Stimulated activated CD4-positive, alpha-beta T cell treated with anti-CD3 and anti-CD28 coated beads, TNF-alpha, amount 100 ng/mL, for 24 hours (primary cell): Measurements from ENCODE around the gene GSG1L.
A peak's percentile ranks its signal among the peaks of the same experiment; 100 is the strongest.
"Not testable (repeated sequence)": the region's sequence is repeated elsewhere in the genome, so short reads cannot be mapped to it uniquely, and the experiment has no call there.

ENCODE experiments used
- DNase-seq, 3 experiments: peaks; one replicate each; pipeline ENCODE4 v3.0.0-alpha.2; 2020; ENCODE audit warnings: low read depth in 3 of 3

Gene GSG1L

DNA sequence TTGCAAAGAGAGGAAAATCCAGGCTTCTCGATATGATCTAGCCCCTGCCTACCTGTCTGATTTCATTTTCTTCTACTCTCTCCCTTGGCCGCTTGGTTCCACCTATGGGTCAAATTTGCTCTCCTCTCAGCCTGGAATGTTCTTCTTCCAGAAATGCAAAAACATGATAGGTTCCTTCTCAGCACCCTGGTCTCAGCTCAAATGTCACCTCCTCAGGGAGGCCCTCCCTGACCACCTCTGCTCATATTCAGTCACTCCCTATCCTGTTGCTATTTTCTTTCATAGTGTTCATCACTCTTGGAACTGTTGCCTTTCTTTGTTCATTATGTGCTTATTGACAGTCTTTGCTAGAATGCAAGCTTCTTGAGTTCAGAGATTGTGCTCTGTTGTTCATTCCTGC, 305.0 kb downstream of the GSG1L start:
- no peak for DNase-seq

GRCh38 chr16:27756206-27756970, 307.1 kb downstream of the GSG1L start:
- DNase-seq = no peak

DNA sequence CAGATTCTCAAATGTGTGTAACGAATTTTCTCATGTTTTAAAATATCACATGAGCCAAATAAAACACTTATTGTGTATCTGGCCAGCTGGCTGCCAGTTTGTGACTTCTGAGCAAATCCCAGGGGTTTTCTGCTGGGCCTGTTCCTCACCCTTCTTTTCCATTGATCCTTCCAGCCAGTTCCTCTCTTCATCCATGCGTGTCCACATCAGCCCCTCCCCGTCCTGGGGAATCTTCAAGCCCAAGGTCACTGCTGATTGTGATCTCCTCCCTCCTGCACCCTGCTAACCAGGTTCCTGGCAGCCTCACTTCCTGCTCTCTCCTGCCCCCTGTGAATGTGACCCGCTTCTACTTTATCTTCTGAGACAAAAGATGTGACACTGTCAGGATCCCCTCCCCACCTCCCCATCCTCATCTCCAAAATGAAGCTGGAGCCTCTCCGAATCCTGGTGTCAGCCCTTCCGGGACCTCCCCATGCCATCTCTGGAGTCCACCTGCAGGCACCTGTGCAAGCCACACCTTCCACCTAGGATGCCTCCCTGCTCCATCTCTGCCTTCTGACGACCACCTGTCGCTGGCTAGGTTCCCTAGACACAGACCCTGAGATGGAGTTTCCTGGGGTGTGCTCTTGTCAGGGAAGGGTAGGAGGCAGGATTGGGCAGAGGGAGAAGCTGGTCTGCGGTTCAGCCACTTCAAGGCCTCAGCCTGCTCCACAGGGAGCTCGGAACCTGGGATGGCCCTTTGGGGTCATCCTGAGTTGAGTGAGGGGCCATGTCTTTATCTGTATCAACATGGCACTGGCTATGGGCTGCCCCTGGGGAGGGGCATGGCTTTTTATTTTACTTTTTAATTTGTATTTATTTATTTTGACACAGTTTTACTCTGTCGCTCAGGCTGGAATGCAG, 308.5 kb downstream of the GSG1L start:
- DNase-seq = no peak

- DNase-seq = no peak
Measured at GRCh38 chr16:27753563-27753962, 310.0 kb downstream of the GSG1L start.

GRCh38 chr16:27752241-27752640, 311.3 kb downstream of the GSG1L start:
- DNase-seq = no peak

- DNase-seq = no peak
Measured at GRCh38 chr16:27751676-27752075, 311.8 kb downstream of the GSG1L start.

DNA sequence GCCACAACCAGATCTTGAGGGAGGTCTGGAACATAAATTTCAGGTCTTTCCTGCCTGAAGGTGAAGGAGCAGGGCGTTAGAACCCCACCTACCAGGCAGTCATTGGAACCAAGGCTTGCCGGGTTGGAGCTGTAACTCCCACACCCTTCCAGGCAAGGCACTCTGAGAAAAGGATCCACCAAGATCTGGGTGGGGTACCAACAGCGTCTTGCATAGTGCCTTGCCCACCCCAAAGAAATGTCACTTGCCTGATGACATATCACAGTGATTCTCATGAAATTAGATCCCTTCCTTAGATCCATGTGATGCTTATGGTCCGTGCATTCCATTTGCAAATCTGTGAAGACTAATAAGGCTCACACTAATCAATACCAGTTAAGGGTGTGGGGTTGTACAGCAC, 312.3 kb downstream of the GSG1L start:
- no peak for DNase-seq

DNA sequence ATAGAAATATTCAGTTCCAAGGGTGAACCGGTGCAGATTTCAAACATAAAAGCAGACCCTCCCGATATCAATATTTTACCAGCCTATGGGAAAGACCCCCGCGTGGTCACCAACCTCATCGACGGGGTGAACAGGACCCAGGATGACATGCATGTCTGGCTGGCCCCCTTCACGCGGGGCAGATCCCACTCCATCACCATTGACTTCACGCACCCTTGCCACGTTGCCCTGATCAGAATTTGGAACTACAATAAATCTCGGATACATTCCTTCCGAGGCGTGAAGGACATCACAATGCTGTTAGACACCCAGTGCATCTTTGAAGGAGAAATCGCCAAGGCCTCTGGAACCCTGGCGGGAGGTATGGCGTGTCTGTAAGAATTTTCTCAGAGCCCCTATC, 313.6 kb downstream of the GSG1L start:
- DNase-seq = no peak

DNA sequence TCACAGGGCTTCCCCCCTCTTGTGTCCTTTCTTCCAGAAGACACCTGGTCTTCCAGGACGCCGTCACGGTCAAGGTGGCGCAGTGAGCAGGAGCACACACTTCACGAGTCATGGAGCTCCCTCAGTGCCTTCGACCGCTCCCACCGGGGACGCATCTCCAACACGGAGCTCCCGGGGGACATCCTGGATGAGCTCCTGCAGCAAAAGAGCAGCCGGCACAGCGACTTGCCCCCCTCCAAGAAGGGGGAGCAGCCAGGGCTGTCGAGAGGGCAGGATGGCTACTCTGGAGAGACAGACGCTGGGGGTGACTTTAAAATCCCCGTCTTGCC, 314.0 kb downstream of the GSG1L start:
- no peak for DNase-seq

- DNase-seq = peak in 1 of 3 experiments; percentile 3
Measured at GRCh38 chr16:27748868-27749546, 314.5 kb downstream of the GSG1L start.

DNA sequence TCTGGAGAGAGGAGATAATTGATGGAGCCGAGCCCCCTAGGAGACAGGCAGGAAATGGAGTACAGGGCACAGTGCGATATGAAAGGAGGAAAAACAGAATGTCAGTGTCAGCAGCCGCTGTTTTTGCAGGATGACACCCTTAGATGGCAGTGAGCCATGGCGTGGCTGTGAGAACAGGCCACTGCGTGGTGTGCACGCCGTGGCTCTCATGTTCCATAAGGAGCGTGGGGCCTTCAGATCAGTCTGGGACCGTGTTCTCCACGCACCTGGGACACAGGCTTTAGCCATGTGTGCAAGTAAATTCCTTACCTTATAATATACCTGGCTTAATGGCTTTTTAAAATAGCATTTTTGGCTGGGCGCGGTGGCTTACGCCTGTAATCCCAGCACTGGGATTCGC, 315.6 kb downstream of the GSG1L start:
- no peak for DNase-seq

GRCh38 chr16:27746076-27746855, 317.2 kb downstream of the GSG1L start:
- DNase-seq = no peak

GRCh38 chr16:27745348-27745747, 318.2 kb downstream of the GSG1L start:
- DNase-seq = no peak

GRCh38 chr16:27743963-27744362, 319.6 kb downstream of the GSG1L start:
- no peak for DNase-seq

DNA sequence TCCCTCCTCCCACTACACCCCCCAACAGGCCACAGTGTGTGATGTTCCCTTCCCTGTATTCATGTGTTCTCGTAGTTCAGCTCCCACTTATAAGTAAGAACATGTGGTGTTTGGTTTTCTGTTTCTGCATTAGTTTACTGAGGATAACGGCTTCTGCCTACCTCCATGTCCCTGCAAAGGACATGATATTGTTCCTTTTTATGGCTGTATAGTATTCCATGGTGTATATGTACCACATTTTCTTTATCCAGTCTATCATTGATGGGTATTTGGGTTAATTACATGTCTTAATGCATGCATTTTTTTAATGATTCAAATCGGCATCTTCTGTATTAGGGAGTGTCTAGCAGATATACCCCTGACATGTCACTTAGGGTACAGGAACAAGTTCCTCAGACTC, 320.5 kb downstream of the GSG1L start:
- not testable (repeated sequence) for DNase-seq

- DNase-seq = no peak
Measured at GRCh38 chr16:27742333-27742732, 321.2 kb downstream of the GSG1L start.

DNA sequence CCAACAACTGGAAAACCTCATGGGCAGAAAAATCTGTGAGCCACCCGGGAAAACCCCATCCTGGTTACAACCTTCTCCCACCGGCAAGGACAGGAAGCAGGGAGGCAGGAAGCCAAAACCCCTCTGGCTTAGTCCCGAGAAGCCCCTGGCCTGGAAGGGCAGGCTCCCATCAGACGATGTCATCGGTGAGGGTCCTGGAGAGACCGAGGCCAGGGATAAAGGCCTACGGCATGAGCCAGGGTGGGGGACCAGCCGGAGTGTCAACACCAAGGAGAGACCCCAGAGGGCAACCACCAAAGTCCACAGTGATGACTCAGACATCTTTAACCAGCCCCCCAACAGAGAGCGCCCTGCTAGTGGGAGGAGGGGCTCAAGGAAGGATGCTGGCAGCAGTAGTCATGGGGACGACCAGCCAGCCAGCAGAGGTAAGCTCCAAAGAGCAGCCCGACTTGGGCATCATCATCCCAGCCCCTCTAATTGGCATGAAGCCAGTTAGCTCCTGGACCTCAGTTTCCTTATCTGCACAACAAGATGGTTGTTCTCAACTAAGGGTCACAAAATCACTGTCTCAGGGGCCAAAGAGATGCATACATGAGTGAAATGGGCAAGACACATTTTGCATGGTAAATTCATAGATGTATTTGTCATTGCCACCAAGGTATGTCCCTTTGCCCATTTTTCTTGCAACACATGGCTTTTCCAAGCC, 322.9 kb downstream of the GSG1L start:
- no peak for DNase-seq

DNA sequence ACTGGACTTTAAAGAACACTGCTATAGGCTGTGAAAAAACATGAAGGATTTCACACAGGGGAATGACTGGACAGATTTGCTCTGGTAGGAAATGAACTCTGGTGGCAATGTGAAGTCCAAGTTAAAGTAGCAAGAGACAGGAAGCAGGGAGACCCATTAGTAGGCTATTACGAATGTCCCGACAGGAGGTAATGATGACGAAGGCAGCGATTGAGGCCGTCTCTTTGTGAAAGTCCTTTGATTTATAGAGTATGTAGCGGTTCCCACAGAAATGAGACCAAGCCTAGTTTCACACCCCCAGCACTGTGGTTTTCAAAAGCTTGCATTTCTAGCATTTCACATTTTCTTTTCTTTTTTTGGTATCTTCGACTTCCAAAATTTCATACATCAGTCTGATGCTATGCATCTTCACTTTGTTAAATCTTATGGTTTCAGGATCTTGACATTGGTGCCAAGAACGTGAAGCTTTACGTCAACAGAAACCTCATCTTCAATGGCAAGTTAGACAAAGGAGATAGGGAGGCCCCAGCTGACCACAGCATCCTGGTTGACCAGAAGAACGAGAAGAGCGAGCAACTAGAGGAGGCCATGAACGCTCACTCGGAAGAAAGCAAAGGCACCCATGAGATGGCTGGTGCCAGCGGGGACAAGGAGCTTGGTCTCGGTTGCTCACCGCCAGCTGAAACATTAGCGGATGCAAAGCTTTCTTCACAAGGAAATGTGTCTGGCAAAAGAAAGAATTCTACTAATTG, 323.7 kb downstream of the GSG1L start:
- no peak for DNase-seq

GRCh38 chr16:27738596-27738995, 324.9 kb downstream of the GSG1L start:
- no peak for DNase-seq
